ACC112 (cell line): ENCODE results near the gene SPDEF.

ENCODE experiments used
- H2AFZ ChIP-seq: fragments of 200-600 bp; sonication (generic); one replicate; pipeline ENCODE4 v1.6.0; 2017; ENCODE audit warnings: antibody characterized with exemption, low read length; ENCODE audit not compliant: unreplicated experiment
- H3K27ac ChIP-seq: fragments of 200-600 bp; sonication (generic); 2 replicates; pipeline ENCODE4 v1.5.1; 2014; ENCODE audit warnings: low read depth, mild to moderate bottlenecking, antibody characterized with exemption, low read length, moderate library complexity
- H3K27me3 ChIP-seq: fragments of 200-600 bp; sonication (generic); 2 replicates; pipeline ENCODE4 v1.6.1; 2014; ENCODE audit warnings: mild to moderate bottlenecking, antibody characterized with exemption, low read length, moderate library complexity, mixed read lengths; ENCODE audit not compliant: insufficient read depth
- H3K36me3 ChIP-seq: fragments of 200-600 bp; sonication (generic); 2 replicates; pipeline ENCODE4 v1.6.1; 2016; ENCODE audit warnings: mild to moderate bottlenecking, antibody characterized with exemption, low read length, moderate library complexity, mixed read lengths; ENCODE audit not compliant: insufficient read depth
- H3K4me1 ChIP-seq: fragments of 200-600 bp; sonication (generic); one replicate; pipeline ENCODE4 v1.6.1; 2016; ENCODE audit warnings: low read length, mixed read lengths; ENCODE audit not compliant: insufficient read depth, unreplicated experiment, control insufficient read depth
- H3K4me3 ChIP-seq: fragments of 200-600 bp; sonication (generic); 2 replicates; pipeline ENCODE4 v1.5.1; 2014; ENCODE audit warnings: mild to moderate bottlenecking, low read depth, low read length
- H3K79me2 ChIP-seq: fragments of 200-600 bp; sonication (generic); one replicate; pipeline ENCODE4 v1.6.0; 2016; ENCODE audit warnings: low read length; ENCODE audit not compliant: control insufficient read depth, unreplicated experiment, insufficient read depth

SPDEF gene

GRCh38 chr6:34544776-34545471 lies 11.2 kb downstream of the SPDEF start:
- H3K4me1 ChIP-seq, result peaks cover 15% of the 10 kb centered on the region
- no peak overlapping the region for H3K27ac ChIP-seq
- no peaks in the 10 kb centered on the region for H3K79me2 ChIP-seq
- H2AFZ ChIP-seq, result no peak overlapping the region
- H3K4me3 ChIP-seq, result no peak overlapping the region
- H3K36me3 ChIP-seq, result no peaks in the 10 kb centered on the region
- no peaks in the 10 kb centered on the region for H3K27me3 ChIP-seq

- Histone ChIP-seq H3K27me3 (no peaks in the 10 kb centered on the region), H3K36me3 (no peaks in the 10 kb centered on the region), H3K4me1 (peaks cover 15% of the 10 kb centered on the region), H3K27ac (no peak overlapping the region), H3K4me3 (no peak overlapping the region), H2AFZ (no peak overlapping the region), H3K79me2 (no peaks in the 10 kb centered on the region)
These were observed 12.0 kb downstream of the SPDEF start for GRCh38 chr6:34544052-34544604.

GRCh38 chr6:34543421-34543820 lies 12.7 kb downstream of the SPDEF start:
- Histone ChIP-seq H3K4me3 (no peak overlapping the region), H3K36me3 (no peaks in the 10 kb centered on the region), H2AFZ (no peak overlapping the region), H3K27ac (no peak overlapping the region), H3K4me1 (peaks cover 15% of the 10 kb centered on the region), H3K27me3 (no peaks in the 10 kb centered on the region), H3K79me2 (no peaks in the 10 kb centered on the region)

GRCh38 chr6:34540841-34541240 lies 15.3 kb downstream of the SPDEF start:
- Histone ChIP-seq H3K4me1 (peaks cover 15% of the 10 kb centered on the region), H3K79me2 (no peaks in the 10 kb centered on the region), H2AFZ (no peak overlapping the region), H3K36me3 (no peaks in the 10 kb centered on the region), H3K27me3 (no peaks in the 10 kb centered on the region), H3K4me3 (no peak overlapping the region), H3K27ac (no peak overlapping the region)

GRCh38 chr6:34540222-34540621 lies 15.9 kb downstream of the SPDEF start:
- no peaks in the 10 kb centered on the region for H3K36me3 ChIP-seq
- no peak overlapping the region for H2AFZ ChIP-seq
- H3K79me2 ChIP-seq, result no peaks in the 10 kb centered on the region
- no peaks in the 10 kb centered on the region for H3K27me3 ChIP-seq
- H3K4me3 ChIP-seq, result no peak overlapping the region
- H3K27ac ChIP-seq, result no peak overlapping the region
- peaks cover 15% of the 10 kb centered on the region for H3K4me1 ChIP-seq

GRCh38 chr6:34539181-34539580 lies 16.9 kb downstream of the SPDEF start:
- Histone ChIP-seq H3K36me3 (no peaks in the 10 kb centered on the region), H3K4me1 (peaks cover 11% of the 10 kb centered on the region), H3K27ac (no peak overlapping the region), H3K79me2 (no peaks in the 10 kb centered on the region), H3K4me3 (no peak overlapping the region), H3K27me3 (no peaks in the 10 kb centered on the region), H2AFZ (no peak overlapping the region)

- Histone ChIP-seq H3K27me3 (no peaks in the 10 kb centered on the region), H3K4me1 (peaks cover 5% of the 10 kb centered on the region)
These were observed 17.5 kb downstream of the SPDEF start for GRCh38 chr6:34538581-34538980.

GRCh38 chr6:34537922-34538550 lies 18.1 kb downstream of the SPDEF start:
- H3K27me3 ChIP-seq, result no peaks in the 10 kb centered on the region
- H3K27ac ChIP-seq, result no peak overlapping the region
- no peak overlapping the region for H2AFZ ChIP-seq
- no peaks in the 10 kb centered on the region for H3K79me2 ChIP-seq
- H3K4me1 ChIP-seq, result peaks cover under 1% of the 10 kb centered on the region
- no peak overlapping the region for H3K4me3 ChIP-seq
- H3K36me3 ChIP-seq, result no peaks in the 10 kb centered on the region

More at GRCh38 chr6:34538581-34538980, 17.5 kb downstream of the SPDEF start:
- Histone ChIP-seq H3K27ac (no peak overlapping the region), H3K36me3 (no peaks in the 10 kb centered on the region), H2AFZ (no peak overlapping the region), H3K4me3 (no peak overlapping the region), H3K79me2 (no peaks in the 10 kb centered on the region)

GRCh38 chr6:34536959-34537848 lies 18.9 kb downstream of the SPDEF start:
- no peak overlapping the region for H3K27ac ChIP-seq
- no peaks in the 10 kb centered on the region for H3K4me1 ChIP-seq
- no peaks in the 10 kb centered on the region for H3K79me2 ChIP-seq
- H3K4me3 ChIP-seq, result no peak overlapping the region
- H3K27me3 ChIP-seq, result no peaks in the 10 kb centered on the region
- H2AFZ ChIP-seq, result no peak overlapping the region
- no peaks in the 10 kb centered on the region for H3K36me3 ChIP-seq

GRCh38 chr6:34536251-34536958 lies 19.7 kb downstream of the SPDEF start:
- no peak overlapping the region for H3K27ac ChIP-seq

More at GRCh38 chr6:34536251-34536958, 19.7 kb downstream of the SPDEF start:
- Histone ChIP-seq H3K27me3 (no peaks in the 10 kb centered on the region), H3K36me3 (no peaks in the 10 kb centered on the region), H3K79me2 (no peaks in the 10 kb centered on the region), H2AFZ (no peak overlapping the region), H3K4me3 (no peak overlapping the region), H3K4me1 (no peaks in the 10 kb centered on the region)
